GM12801 (cell line): ENCODE measurements around the gene NTSR1.

Experiments
- CTCF ChIP-seq: IDR thresholded peaks from one replicate; pipeline ENCODE4 v1.5.1; 2011; ENCODE audit warnings: control low read depth; ENCODE audit not compliant: insufficient read length; ENCODE audit errors: extremely low read depth

The NTSR1 gene

GRCh38 chr20:62772990-62773844, 64.6 kb downstream of the NTSR1 start:
- TF ChIP-seq CTCF = no peak

GRCh38 chr20:62773845-62774714, 65.4 kb downstream of the NTSR1 start:
- TF ChIP-seq CTCF = no peak

- TF ChIP-seq CTCF = no peak
These were observed 66.1 kb downstream of the NTSR1 start for GRCh38 chr20:62774762-62775161.

- no peak for TF ChIP-seq CTCF
These were observed 66.6 kb downstream of the NTSR1 start for GRCh38 chr20:62775206-62775605.

GRCh38 chr20:62776035-62776691, 67.5 kb downstream of the NTSR1 start:
- TF ChIP-seq CTCF = no peak

GRCh38 chr20:62776692-62777527, 68.3 kb downstream of the NTSR1 start:
- no peak for TF ChIP-seq CTCF
